Measurements from ENCODE around the gene ARHGEF17.

DNA sequence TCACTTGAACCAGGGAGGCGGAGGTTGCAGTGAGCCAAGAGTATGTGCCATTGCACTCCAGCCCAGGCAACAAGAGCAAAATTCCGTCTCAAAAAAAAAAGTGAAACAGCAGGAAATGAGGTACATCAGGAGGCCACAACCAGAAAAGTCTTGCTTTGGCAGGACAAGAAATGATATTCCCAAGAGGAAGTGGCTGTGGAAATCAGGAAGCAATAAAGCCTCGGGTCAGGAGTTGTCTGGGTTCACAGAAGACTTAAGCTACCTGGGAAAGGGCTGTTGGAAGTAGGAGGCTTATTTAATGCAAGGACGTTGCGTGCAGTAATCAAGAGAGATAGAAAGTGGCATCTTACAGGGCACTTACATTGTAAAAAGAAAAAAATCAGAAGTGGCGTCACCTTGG lies 58.9 kb downstream of the ARHGEF17 start:
- TF ChIP-seq, protein P1, sequence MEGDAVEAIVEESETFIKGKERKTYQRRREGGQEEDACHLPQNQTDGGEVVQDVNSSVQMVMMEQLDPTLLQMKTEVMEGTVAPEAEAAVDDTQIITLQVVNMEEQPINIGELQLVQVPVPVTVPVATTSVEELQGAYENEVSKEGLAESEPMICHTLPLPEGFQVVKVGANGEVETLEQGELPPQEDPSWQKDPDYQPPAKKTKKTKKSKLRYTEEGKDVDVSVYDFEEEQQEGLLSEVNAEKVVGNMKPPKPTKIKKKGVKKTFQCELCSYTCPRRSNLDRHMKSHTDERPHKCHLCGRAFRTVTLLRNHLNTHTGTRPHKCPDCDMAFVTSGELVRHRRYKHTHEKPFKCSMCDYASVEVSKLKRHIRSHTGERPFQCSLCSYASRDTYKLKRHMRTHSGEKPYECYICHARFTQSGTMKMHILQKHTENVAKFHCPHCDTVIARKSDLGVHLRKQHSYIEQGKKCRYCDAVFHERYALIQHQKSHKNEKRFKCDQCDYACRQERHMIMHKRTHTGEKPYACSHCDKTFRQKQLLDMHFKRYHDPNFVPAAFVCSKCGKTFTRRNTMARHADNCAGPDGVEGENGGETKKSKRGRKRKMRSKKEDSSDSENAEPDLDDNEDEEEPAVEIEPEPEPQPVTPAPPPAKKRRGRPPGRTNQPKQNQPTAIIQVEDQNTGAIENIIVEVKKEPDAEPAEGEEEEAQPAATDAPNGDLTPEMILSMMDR (conservative IDR thresholded peaks at IDR 0.05; ENCODE audit: low read depth, low read length) = no peak
- TF ChIP-seq EZH2 (IDR thresholded peaks at IDR 0.05; ENCODE audit: borderline replicate concordance, low read depth, low read length, poor library complexity, severe bottlenecking) = no peak

Measured in A673 (cell line).